ENCODE data around the gene NUBPL. TPM values are rescaled to one million over a fixed set of nuclear protein-coding genes. Genes with fewer than 3 reads are reported as not detected.

Gene NUBPL
- total RNA-seq, 1 donor: 12.1 TPM

GRCh38 chr14:31678421-31679249, 117.4 kb downstream of the NUBPL start:
- no peak for TF ChIP-seq CTCF (IDR thresholded peaks at IDR 0.05; ENCODE audit: insufficient read depth, low read depth, low read length)
- DNase-seq (ENCODE audit: low read depth): no peak

GRCh38 chr14:31682768-31683167, 121.6 kb downstream of the NUBPL start:
- TF ChIP-seq CTCF (IDR thresholded peaks at IDR 0.05; ENCODE audit: insufficient read depth, low read depth, low read length): no peak
- DNase-seq (ENCODE audit: low read depth): no peak
- no peak overlapping the region for H3K4me3 ChIP-seq (ENCODE audit: low read depth, low read length)

More at GRCh38 chr14:31678421-31679249, 117.4 kb downstream of the NUBPL start:
- H3K4me3 ChIP-seq (ENCODE audit: low read depth, low read length): no peak overlapping the region

GRCh38 chr14:31687726-31688125, 126.5 kb downstream of the NUBPL start:
- no peak for TF ChIP-seq CTCF (IDR thresholded peaks at IDR 0.05; ENCODE audit: insufficient read depth, low read depth, low read length)
- no peak overlapping the region for H3K4me3 ChIP-seq (ENCODE audit: low read depth, low read length)
- DNase-seq (ENCODE audit: low read depth): no peak

GRCh38 chr14:31690056-31690455, 128.9 kb downstream of the NUBPL start:
- peak; percentile 4 for DNase-seq (ENCODE audit: low read depth)
- H3K4me3 ChIP-seq (ENCODE audit: low read depth, low read length): no peak overlapping the region
- no peak for TF ChIP-seq CTCF (IDR thresholded peaks at IDR 0.05; ENCODE audit: insufficient read depth, low read depth, low read length)

- peak; percentile 8 for DNase-seq (ENCODE audit: low read depth)
- TF ChIP-seq CTCF (IDR thresholded peaks at IDR 0.05; ENCODE audit: insufficient read depth, low read depth, low read length): no peak
- no peak overlapping the region for H3K4me3 ChIP-seq (ENCODE audit: low read depth, low read length)
These were observed 131.2 kb downstream of the NUBPL start for GRCh38 chr14:31692376-31692781.

GRCh38 chr14:31696378-31696777, 135.2 kb downstream of the NUBPL start:
- no peak overlapping the region for H3K4me3 ChIP-seq (ENCODE audit: low read depth, low read length)
- TF ChIP-seq CTCF (IDR thresholded peaks at IDR 0.05; ENCODE audit: insufficient read depth, low read depth, low read length): no peak
- no peak for DNase-seq (ENCODE audit: low read depth)

All from fibroblast of villous mesenchyme (primary cell).